GM18517 (cell line): ENCODE measurements around the gene CHP2.
"Not testable (repeated sequence)": the region's sequence is repeated elsewhere in the genome, so short reads cannot be mapped to it uniquely, and the experiment has no call there.

Experiments
- ATAC-seq: cut with Tn5 transposase; IDR thresholded peaks from one replicate; pipeline ENCODE4 v1.9.1; 2021; ENCODE audit warnings: mild to moderate bottlenecking, moderate library complexity; ENCODE audit not compliant: unreplicated experiment

The CHP2 gene

DNA sequence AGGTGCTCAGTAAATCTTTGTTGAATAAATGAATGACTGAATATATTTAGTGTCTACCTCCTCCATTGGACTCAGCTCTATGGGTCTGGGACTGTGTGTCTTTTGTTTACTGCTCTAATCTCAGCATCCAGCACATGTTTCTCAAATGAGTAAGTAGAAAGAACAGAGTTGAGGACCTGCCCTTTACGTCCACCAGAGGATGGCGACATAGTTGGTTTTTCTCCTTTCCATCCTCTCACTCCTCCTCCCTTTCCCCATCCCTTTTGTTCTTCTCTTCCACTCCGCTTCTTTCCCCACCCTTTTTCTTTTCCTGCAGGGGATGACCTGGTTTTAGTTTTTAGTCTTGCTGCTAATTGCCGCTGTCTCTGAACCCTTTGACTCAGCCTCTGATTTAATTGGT, 12.1 kb upstream of the CHP2 start:
- ATAC-seq: no peak

DNA sequence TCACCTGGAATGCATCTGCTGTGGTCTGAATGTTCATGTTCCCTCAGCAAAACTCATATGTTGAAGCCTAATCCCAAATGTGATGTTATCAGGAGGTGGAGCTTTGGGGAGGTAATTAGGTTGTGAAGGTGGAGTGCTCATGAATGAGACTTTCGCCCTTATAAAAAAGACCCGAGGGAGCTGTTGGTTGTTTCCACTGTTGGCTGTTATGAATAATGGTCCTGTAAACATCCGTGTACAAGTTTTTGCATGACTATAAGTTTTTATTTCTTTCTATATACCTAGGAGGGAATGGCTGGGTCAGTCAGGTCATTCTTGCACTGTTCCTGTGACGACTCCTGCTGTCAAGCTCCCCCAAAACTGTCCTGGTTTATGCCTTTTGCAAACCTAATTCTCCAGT, 9.6 kb upstream of the CHP2 start:
- ATAC-seq: no peak

DNA sequence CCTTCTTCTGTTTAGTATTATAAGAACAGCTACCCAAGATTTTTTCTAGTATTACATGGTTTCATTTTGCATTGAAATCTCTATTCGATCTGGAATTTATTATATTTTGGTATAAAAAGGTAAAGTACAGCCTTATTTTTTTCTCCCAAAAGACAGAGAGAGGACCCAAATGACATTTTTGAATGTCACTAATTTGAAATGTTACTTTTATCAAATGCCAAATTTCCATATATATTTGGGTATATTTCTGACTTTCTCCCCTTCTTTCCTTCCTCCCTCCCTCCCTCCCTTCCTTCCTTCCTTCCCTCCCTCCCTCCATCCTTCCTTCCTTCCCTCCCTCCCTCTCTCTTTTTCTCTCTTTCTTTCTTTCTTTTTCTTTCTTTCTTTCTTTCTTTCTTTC, 6.2 kb upstream of the CHP2 start:
- ATAC-seq: no peak

DNA sequence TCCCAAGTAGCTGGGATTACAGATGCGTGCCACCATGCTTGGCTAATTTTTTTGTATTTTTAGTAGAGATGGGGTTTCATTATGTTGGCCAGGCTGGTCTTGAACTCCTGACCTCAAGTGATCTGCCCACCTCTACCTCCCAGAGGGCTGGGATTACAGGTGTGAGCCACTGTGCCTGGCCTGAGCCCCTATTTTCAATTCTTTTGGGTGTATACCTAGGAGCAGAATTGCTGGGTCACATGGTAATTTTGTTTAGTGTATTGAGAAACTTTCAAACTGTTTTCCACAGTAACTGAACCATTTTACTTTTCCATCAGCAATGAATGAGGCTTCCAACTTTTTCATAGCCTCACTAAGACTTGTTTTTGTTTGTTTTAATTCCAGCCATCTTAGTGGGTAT, 3.8 kb upstream of the CHP2 start:
- ATAC-seq: not testable (repeated sequence)

DNA sequence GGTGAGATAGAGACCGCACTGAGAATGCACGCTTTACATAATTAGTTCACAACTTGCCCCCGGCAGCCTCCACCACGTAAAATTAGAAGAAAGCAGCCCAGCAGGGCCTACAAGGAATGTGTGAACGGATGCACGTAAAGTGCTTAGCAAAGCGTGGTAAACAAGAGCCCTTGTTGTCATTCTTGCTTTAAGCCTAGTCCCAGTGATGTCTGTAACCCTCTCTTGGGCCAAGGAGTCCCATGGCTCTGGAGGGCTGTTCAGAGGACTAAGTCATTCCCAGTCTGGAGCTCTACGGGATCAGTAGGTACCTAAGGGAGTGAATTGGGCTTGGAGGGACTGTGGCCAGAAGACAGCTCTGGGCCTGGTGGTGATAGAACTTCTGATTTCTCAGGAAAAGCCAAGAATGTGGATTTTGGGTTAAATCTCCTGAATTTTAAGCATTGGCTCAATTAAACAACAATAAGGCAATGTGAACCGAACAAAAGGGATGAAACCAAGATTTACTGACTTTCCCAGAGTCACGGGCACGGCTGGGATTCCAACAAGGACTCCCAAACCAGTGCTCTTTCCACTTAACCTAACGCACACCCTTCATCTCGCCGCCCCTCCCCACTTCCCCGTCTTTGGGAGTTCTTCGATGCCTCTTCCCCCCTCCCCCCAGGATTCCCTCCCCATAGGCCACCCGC, 775 bp upstream of the CHP2 start:
- ATAC-seq: no peak

DNA sequence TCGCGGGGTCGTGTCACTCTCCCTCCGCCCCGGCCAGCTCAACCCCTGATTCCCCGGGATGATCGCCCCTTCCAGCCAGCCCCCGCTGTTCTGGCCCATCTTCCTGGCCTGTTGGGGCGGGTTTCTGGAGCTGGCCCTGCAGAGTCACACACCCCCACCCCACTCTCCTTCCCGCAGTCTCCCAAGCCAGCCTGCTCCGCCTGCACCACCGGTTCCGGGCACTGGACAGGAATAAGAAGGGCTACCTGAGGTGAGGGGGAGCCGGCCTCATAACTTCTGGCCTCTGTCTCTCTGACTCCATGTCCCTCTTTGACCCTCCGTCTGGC, 621 bp downstream of the CHP2 start:
- no peak for ATAC-seq

DNA sequence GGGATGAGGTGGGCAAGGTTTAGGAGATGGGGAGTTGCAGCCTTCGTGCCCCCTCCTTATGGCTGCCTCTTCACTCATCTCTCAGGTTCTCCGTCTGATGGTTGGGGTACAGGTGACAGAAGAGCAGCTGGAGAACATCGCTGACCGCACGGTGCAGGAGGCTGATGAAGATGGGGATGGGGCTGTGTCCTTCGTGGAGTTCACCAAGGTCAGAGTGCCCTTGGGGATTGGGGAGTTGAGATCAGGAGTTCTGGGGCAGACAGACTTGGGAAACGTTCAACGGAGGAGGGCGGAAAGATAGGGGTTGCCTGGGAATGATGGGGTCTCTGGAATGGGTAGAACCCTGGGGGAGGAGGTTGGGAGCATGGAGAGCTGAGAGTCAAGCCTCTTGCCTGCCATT, 2.3 kb downstream of the CHP2 start:
- ATAC-seq: no peak

DNA sequence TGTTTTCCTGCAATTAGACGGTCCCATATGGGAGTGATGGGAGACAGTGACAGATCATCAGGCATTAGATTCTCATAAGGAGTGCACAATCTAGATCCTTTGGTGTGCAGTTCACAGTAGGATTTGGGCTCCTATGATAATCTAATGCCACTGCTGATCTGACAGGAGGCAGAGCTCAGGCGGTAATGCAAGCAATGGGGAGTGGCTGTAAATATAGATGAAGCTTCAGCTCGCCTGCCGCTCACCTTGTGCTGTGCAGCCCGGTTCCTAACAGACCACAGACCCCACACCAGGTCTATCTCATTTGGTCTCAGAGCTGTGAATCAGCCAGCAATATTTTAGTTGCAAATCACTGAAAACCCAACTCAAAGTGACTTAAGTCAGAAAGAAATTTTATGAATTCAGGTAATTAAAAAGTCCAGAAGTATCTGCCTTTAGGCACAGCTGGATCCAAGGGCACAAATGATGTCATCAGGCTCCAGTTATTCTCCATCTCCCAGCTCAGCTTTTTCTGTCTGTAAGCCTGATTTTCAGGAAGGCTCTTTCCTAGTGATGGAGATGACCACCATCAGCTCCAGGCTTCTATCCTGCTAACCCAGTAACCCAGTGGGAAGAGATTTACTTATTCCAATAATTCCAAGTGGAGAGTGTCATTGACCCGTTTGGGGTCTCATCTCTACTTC, 3.3 kb downstream of the CHP2 start:
- ATAC-seq: no peak

DNA sequence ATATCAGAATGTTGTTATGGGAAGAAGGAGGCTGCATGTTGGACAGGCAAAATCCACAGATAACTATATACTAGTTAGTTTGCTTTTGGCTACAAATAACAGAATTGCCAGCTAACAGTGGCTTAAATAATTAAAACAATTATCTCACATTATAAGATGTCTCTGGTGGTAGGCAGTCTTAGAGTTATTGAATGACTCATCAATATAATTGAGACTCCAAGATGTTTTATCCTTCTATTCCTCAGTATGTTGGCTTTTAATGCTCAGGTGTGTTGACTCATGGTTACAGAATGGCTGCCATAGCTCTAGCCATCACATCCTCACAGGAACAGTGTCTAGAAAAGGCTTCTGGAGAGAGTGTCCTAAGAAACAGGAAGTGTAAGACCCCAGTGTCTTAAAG, 11.1 kb downstream of the CHP2 start:
- ATAC-seq: no peak

DNA sequence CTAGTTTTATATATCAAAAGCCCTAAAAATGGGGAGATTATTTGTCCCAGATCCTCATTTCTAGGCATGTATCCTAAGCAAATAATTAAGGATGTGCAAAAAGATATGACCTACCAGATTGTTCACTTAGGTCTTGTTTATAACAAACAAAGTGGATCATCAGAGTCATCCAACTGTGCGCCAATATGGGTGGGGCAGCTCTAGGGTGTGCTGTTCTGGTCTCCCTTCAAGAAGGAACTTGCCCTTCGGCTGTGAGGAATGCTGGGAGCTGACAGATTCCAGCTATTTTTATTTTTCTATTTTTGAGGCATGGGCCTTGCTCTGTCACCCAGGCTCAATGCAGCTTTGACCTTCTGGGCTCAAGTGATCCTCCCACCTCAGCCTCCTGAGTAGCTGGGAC, 13.8 kb downstream of the CHP2 start:
- ATAC-seq: no peak

DNA sequence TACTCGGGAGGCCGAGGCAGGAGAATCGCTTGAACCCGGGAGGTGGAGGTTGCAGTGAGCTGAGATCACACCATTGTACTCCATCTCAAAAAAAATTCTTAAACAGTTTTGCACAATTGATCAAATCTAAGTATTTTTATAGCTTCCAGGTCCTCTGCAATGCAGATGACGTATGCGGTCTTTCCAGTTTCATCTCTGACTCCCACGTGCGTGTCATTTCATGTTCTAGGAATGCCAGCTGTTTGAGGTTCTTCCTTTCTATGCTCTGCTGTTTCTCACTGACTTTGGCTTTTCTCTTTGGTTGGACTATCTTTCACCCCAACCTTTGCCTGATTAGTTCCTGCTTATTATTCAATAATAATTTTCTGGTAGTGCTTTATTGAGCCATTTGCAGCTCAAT, 16.2 kb downstream of the CHP2 start:
- no peak for ATAC-seq

DNA sequence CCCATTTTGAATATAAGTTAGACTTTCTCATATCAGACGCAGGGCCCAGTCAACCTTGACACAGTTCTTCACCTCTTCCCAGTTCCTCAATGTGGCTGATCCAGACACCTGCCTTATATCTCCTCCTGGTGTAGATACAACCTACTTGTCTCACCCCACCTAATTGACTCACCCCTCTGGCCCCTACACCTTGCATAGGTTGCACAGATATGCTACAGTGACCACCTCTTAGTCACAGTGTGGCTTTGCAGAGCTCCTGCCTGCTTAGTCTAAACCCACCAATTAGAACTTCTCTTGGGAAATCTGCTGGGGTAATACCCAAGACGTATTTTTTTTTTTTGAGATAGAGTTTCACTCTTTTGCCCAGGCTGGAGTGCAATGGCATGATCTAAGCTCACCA, 16.8 kb downstream of the CHP2 start:
- no peak for ATAC-seq

DNA sequence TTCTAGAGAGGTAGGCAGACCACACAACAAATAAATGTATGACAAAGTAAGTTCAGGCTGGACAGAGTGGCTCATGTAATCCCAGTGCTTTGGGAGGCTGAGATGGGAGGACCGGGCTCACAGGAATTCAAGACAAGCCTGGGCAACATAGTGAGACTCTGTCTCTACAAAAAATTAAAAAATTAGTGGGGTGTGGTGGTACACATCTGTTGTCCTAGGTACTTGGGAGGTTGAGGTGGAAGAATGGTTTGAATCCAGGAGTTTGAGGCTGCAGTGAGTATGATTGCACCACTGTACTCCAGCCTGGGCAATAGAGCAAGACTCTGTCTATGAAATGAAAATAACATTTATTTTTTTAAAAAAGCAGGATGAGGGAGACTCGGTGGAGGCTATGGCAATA, 18.5 kb downstream of the CHP2 start:
- no peak for ATAC-seq

DNA sequence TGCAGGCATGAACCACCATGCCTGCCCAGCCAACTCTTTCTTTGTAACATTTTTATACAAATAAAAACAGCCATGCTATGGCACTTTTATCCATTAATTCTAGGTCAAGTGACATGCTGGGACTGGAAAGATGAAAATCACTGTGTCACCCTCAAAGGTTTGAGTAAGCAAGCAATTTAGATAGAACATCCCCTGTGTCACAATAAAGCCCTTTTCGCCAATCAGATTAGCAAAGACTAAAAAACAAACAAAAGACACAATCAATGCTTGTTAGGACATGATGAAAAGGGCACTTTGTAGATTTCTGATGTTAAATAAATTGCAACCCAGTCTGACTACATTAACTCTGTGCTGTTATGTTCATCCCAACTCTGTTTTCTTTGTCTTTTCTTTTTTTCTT, 26.4 kb downstream of the CHP2 start:
- ATAC-seq: no peak

DNA sequence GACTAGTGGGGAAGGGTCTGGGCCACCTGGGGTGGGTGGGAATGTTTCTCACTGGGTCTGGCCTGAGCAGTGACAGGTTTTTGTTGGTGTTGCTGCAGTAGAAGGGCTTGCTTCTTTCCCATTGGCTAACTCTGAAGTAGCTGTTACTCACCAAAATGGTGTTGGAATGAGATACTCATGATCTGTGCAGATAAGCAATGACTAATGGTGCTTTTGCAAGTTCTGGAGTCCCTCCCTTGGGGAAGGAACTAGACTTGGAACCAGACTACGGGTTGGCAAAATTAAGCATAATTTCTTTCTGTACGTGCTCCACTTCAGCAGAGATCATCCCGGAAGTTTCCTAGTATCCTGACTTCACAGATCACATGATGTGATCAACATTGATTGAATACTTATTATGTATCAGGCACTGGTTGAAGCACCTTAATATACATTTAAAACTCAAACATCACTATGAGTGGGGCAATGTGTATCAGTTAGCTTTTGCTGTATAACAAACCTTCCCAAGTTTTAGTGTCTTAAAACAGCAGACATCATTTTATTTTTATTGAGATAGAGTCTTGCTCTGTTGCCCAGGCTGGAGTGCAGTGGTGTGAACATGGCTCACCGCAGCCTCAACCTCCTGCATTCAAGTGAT, 30.1 kb downstream of the CHP2 start:
- ATAC-seq: no peak

DNA sequence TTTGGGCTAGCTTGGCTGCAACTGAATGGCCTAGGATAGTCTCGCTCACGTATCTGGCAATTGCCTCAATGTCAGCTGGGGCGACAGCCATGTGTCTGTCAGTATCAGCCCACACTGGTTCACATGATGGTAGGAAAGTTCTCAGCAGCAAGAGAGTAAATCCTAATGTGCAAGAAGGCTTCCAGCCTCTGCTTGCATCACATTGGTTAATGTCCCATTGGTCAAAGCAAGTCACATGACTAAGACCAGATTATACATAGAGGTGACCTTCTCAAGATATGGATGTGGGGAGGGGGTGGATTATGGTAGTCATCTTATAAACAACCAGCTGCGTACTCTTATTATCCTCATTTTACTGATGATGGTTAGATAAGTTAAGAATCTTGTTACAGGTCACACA, 31.0 kb downstream of the CHP2 start:
- no peak for ATAC-seq

DNA sequence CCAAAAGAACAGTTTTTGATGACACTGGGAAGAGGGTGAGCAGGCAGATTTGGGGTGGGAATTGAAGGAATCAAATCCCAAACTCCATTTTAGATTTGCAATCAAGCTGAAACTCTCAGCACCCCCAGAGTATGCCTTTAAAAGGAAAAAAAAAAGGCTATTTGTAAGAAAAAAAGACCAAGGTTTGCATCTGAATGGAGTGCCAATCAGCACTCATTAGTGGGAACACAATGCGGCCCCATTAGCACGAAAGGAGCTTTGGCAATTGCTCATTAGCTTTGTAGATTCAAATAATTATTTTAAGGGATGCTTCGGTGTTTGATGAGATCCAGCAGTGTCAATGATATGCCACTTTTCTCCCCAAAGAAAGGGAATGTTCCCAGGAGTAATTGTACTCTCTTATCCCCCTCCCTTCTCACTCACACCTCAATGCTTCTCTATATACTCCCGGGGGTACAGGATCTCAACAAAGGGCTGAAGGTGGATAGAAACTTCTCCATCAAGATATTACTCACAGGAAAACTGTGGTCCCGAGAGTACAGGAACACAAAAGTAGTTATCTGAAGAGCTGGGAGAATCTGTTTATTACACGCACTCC, 32.2 kb downstream of the CHP2 start:
- no peak for ATAC-seq

DNA sequence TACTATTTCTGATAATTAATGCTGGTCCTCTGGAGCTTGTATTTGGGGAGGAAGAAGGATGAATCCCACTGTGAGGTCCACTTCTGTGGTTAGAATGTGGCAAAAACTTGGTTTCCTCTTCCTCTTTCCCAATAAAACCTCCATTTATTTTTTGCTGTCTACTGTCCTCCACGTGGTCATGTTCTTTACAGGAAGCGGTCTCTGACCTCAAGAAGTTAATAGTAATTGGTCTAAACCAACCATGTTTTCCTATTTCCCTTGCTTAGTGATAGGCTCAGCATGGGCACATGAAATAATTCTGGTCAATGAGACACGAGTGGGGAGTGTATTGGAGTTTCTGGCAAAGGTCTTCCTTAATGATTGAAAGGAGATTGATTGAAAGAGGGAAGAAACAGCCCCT, 33.9 kb downstream of the CHP2 start:
- no peak for ATAC-seq

DNA sequence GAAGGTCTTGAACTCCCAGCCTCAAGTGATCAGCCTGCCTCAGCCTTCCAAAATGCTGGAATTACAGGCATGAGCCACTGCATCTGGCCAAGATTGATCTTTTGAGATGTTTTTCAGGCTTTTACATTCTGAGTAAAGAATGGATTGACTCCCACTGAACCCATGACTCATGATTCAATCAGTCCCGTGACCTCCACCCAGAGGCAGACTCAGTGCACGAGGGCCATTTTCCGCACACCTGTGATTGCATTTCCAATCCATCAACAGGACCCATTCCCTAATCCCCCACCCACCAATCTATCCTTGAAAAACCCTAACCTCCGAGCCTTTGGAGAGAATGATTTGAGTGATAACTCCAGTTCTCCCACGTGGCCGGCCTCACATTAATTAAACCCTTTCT, 40.6 kb downstream of the CHP2 start:
- ATAC-seq: no peak

DNA sequence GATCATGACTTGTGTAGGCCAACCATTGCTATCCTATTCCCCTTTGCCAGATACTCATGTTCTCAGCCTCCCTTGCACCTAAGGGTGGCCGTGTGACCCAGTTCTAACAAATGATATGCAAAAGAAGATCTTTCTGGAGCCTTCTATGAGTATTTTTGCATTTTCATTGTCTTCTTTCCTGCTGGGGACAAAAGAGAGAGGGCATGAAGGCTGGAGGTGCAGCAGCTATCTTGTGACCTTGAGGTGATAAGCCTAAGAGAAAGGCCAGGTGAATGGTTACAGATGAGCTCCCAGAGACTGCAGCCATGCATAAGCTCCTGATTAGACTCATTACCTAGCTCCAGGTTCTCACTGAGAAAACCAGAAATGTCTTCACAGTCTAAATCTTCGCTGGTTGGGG, 42.1 kb downstream of the CHP2 start:
- no peak for ATAC-seq

DNA sequence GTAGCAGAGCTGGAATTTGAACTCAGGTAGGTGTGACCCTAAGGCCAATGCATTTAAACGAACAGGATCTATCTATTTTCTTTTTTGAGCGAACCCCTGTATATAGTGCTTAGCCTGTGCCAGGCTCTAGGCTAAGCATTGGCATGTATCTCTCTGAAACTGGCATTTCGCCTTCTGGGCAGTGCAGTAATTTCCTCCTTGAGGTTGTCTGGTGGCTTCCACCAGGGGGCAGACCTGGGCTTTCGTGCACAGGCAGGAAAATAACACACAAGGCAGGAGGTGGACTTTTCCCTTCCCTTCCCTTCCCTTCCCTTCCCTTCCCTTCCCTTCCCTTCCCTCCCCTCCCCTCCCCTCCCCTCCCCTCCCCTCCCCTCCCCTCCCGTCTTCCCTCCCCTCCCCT, 46.6 kb downstream of the CHP2 start:
- ATAC-seq: no peak

DNA sequence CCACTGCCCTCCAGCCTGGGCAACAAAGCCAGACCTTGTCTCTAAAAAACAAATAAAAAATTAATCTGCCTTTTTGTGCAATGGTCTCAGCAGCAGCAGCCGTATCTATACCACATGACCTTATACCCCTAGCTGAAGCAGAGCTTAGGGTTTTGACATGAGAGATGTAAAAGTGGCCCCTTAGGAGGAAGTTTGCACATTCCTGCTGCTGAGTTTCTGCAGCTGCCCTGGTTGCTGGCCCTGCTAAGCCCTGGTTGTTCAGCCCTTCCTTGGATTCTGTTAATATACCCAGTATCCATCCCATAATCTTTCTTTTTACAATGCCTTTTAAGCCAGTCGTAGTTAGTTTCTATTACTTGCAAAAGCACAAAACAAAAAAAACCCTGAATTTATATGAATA, 48.0 kb downstream of the CHP2 start:
- no peak for ATAC-seq
